ENCODE data around the gene HDAC9. TPM values are rescaled to one million over a fixed set of nuclear protein-coding genes. Genes with fewer than 3 reads are reported as not detected.

The HDAC9 gene
- total RNA-seq, 2 donors from 2014 or later = 4.9 to 12.9 TPM

GRCh38 chr7:18626086-18626485, 130.5 kb downstream of the HDAC9 start:
- Histone ChIP-seq H3K27ac (no peak overlapping the region), H3K4me1 (no peaks in the 10 kb centered on the region), H3K36me3 (replicated peaks in 1 of 2; ENCODE audit: insufficient read depth in 1 of 2, low read depth in 2 of 2) (no peaks in the 10 kb centered on the region), H3K27me3 (no peaks in the 10 kb centered on the region), H3K4me3 (no peak overlapping the region), H3K9me3 (no peaks in the 10 kb centered on the region)
- no peak for TF ChIP-seq POLR2A (IDR thresholded peaks at IDR 0.05)
- no peak for TF ChIP-seq CTCF (IDR thresholded peaks at IDR 0.05)
- ATAC-seq (no peak), DNase-seq (no peak)
- intact Hi-C loops (cut with DNase I) = no loop called here

- H3K27me3 ChIP-seq = no peaks in the 10 kb centered on the region
- H3K4me1 ChIP-seq = no peaks in the 10 kb centered on the region
- H3K9me3 ChIP-seq = no peaks in the 10 kb centered on the region
- ATAC-seq (no peak), DNase-seq (no peak)
- intact Hi-C loops (cut with DNase I) = no loop called here
- H3K27ac ChIP-seq = no peak overlapping the region
- no peak for TF ChIP-seq POLR2A (IDR thresholded peaks at IDR 0.05)
- no peak for TF ChIP-seq CTCF (IDR thresholded peaks at IDR 0.05)
- no peak overlapping the region for H3K4me3 ChIP-seq
- no peaks in the 10 kb centered on the region for H3K36me3 ChIP-seq (replicated peaks in 1 of 2; ENCODE audit: insufficient read depth in 1 of 2, low read depth in 2 of 2)
These were observed 131.2 kb downstream of the HDAC9 start for GRCh38 chr7:18626717-18627116.

GRCh38 chr7:18637516-18637915, 142.0 kb downstream of the HDAC9 start:
- H3K9me3 ChIP-seq = no peaks in the 10 kb centered on the region
- H3K27ac ChIP-seq = no peak overlapping the region
- DNase-seq (no peak), ATAC-seq (no peak)
- 87 to 90% methylated on average over 3 of the region's 3 CpGs for WGBS, 2 donors
- intact Hi-C loops (cut with DNase I) = no loop called here
- no peak for TF ChIP-seq POLR2A (IDR thresholded peaks at IDR 0.05)
- TF ChIP-seq CTCF (IDR thresholded peaks at IDR 0.05) = no peak
- H3K4me3 ChIP-seq = no peak overlapping the region
- no peaks in the 10 kb centered on the region for H3K36me3 ChIP-seq (replicated peaks in 1 of 2; ENCODE audit: insufficient read depth in 1 of 2, low read depth in 2 of 2)
- H3K27me3 ChIP-seq = no peaks in the 10 kb centered on the region
- H3K4me1 ChIP-seq = no peaks in the 10 kb centered on the region

- 52% methylated on average over 4 of the region's 4 CpGs for WGBS, 2 donors
- Histone ChIP-seq H3K27me3 (no peaks in the 10 kb centered on the region), H3K27ac (peak overlapping the region in 1 of 4 donors; percentile 38), H3K4me3 (no peak overlapping the region), H3K9me3 (no peaks in the 10 kb centered on the region), H3K36me3 (replicated peaks in 1 of 2; ENCODE audit: insufficient read depth in 1 of 2, low read depth in 2 of 2) (no peaks in the 10 kb centered on the region), H3K4me1 (no peaks in the 10 kb centered on the region)
- DNase-seq = peak in 1 of 4 donors; percentile 36
- no peak for TF ChIP-seq POLR2A (IDR thresholded peaks at IDR 0.05)
- TF ChIP-seq CTCF (IDR thresholded peaks at IDR 0.05) = no peak
- intact Hi-C loops (cut with DNase I) = no loop called here
- peak; percentile 52 for ATAC-seq
These were observed 143.3 kb downstream of the HDAC9 start for GRCh38 chr7:18638594-18639452.

- DNase-seq (no peak), ATAC-seq (no peak)
- TF ChIP-seq POLR2A (IDR thresholded peaks at IDR 0.05) = no peak
- no peak for TF ChIP-seq CTCF (IDR thresholded peaks at IDR 0.05)
- H3K27me3 ChIP-seq = no peaks in the 10 kb centered on the region
- 46 to 54% methylated on average over 1 of the region's 1 CpG for WGBS, 2 donors
- intact Hi-C loops (cut with DNase I) = no loop called here
- no peaks in the 10 kb centered on the region for H3K36me3 ChIP-seq (replicated peaks in 1 of 2; ENCODE audit: insufficient read depth in 1 of 2, low read depth in 2 of 2)
- no peak overlapping the region for H3K4me3 ChIP-seq
- H3K4me1 ChIP-seq = no peaks in the 10 kb centered on the region
- no peaks in the 10 kb centered on the region for H3K9me3 ChIP-seq
- peak overlapping the region in 1 of 4 donors; percentile 38 for H3K27ac ChIP-seq
These were observed 144.2 kb downstream of the HDAC9 start for GRCh38 chr7:18639711-18640110.
